RWPE2 (cell line): ENCODE data around the gene KBTBD8.
A peak's percentile ranks its signal among the peaks of the same experiment; 100 is the strongest.

Source experiments
- ATAC-seq: fragments of 200-7000 bp; cut with Tn5 transposase; 3 replicates; pipeline ENCODE4 v1.9.1; 2021; ENCODE audit warnings: low read depth
- DNase-seq: peaks from one replicate; pipeline ENCODE4 v3.0.0-alpha.2; 2020; ENCODE audit warnings: low spot score
- H3K27ac ChIP-seq: fragments of 450-650 bp; 2 replicates; pipeline ENCODE4 v1.5.1; 2017; ENCODE audit warnings: mild to moderate bottlenecking; ENCODE audit not compliant: poor library complexity, severe bottlenecking
- H3K27me3 ChIP-seq: fragments of 250-450 bp; sonication (Bioruptor Pico); 2 replicates; pipeline ENCODE4 v1.5.1; 2021; ENCODE audit warnings: mild to moderate bottlenecking, moderate library complexity; ENCODE audit not compliant: insufficient read depth, poor library complexity, severe bottlenecking
- H3K36me3 ChIP-seq: fragments of 250-450 bp; sonication (Bioruptor Pico); 2 replicates; pipeline ENCODE4 v1.5.1; 2020; ENCODE audit warnings: low read depth, mild to moderate bottlenecking, moderate library complexity
- H3K4me1 ChIP-seq: fragments of 250-450 bp; sonication (Bioruptor Pico); 2 replicates; pipeline ENCODE4 v1.5.1; 2021; ENCODE audit warnings: mild to moderate bottlenecking, moderate library complexity; ENCODE audit not compliant: insufficient read depth, poor library complexity, severe bottlenecking
- H3K4me3 ChIP-seq: fragments of 250-450 bp; sonication (Bioruptor Pico); 2 replicates; pipeline ENCODE4 v1.5.1; 2021; ENCODE audit warnings: mild to moderate bottlenecking, moderate library complexity; ENCODE audit not compliant: severe bottlenecking
- H3K9me3 ChIP-seq: fragments of 250-450 bp; sonication (Bioruptor Pico); 2 replicates; pipeline ENCODE4 v1.5.1; 2021; ENCODE audit warnings: mild to moderate bottlenecking, moderate library complexity; ENCODE audit not compliant: severe bottlenecking
- CTCF ChIP-seq: fragments of 450-650 bp; IDR thresholded peaks from one replicate; pipeline ENCODE4 v1.5.1; 2017; ENCODE audit warnings: mild to moderate bottlenecking, moderate library complexity; ENCODE audit not compliant: poor library complexity, severe bottlenecking

KBTBD8 gene

GRCh38 chr3:66971891-66972551 is 26.1 kb upstream of the KBTBD8 start:
- peak; percentile 93 for TF ChIP-seq CTCF
- no peak overlapping the region for H3K27ac ChIP-seq
- peak; percentile 95 for ATAC-seq
- peaks cover 24% of the 10 kb centered on the region for H3K27me3 ChIP-seq
- H3K4me3 ChIP-seq, result peak overlapping the region; percentile 17
- H3K4me1 ChIP-seq, result no peaks in the 10 kb centered on the region
- no peaks in the 10 kb centered on the region for H3K36me3 ChIP-seq
- no peaks in the 10 kb centered on the region for H3K9me3 ChIP-seq
- no peak for DNase-seq

- no peak for DNase-seq
- TF ChIP-seq CTCF, result no peak
- H3K27ac ChIP-seq, result no peak overlapping the region
- no peaks in the 10 kb centered on the region for H3K36me3 ChIP-seq
- H3K27me3 ChIP-seq, result peaks cover 3% of the 10 kb centered on the region
- no peak overlapping the region for H3K4me3 ChIP-seq
- no peaks in the 10 kb centered on the region for H3K9me3 ChIP-seq
- H3K4me1 ChIP-seq, result no peaks in the 10 kb centered on the region
- no peak for ATAC-seq
These were observed 17.3 kb upstream of the KBTBD8 start for GRCh38 chr3:66980791-66981190.

- Histone ChIP-seq H3K4me1 (no peaks in the 10 kb centered on the region), H3K27me3 (peaks cover 3% of the 10 kb centered on the region), H3K27ac (no peak overlapping the region), H3K4me3 (no peak overlapping the region), H3K36me3 (no peaks in the 10 kb centered on the region), H3K9me3 (no peaks in the 10 kb centered on the region)
- TF ChIP-seq CTCF, result no peak
- ATAC-seq (no peak), DNase-seq (no peak)
These were observed 15.0 kb upstream of the KBTBD8 start for GRCh38 chr3:66983101-66983500.

- H3K9me3 ChIP-seq, result no peaks in the 10 kb centered on the region
- ATAC-seq (no peak), DNase-seq (no peak)
- no peaks in the 10 kb centered on the region for H3K36me3 ChIP-seq
- no peak overlapping the region for H3K4me3 ChIP-seq
- no peak for TF ChIP-seq CTCF
- H3K4me1 ChIP-seq, result no peaks in the 10 kb centered on the region
- no peak overlapping the region for H3K27ac ChIP-seq
- peaks cover 3% of the 10 kb centered on the region for H3K27me3 ChIP-seq
These were observed 12.7 kb upstream of the KBTBD8 start for GRCh38 chr3:66985336-66985920.

- DNase-seq (no peak), ATAC-seq (no peak)
- TF ChIP-seq CTCF, result no peak
- Histone ChIP-seq H3K9me3 (no peaks in the 10 kb centered on the region), H3K27me3 (peaks cover 3% of the 10 kb centered on the region), H3K27ac (no peak overlapping the region), H3K36me3 (no peaks in the 10 kb centered on the region), H3K4me3 (no peak overlapping the region), H3K4me1 (peaks cover 2% of the 10 kb centered on the region)
These were observed 11.7 kb upstream of the KBTBD8 start for GRCh38 chr3:66986406-66986805.
